Nephron (organoid): ENCODE results near the gene SMIM35.
A peak's percentile ranks its signal among the peaks of the same experiment; 100 is the strongest.

ENCODE experiments used
- H3K27ac Mint-ChIP-seq, 3 experiments: 2 replicates each; pipeline ENCODE4 v1.8.0; 2020; ENCODE audit warnings: mixed read lengths in 3 of 3, mild to moderate bottlenecking in 2 of 3, moderate library complexity in 1 of 3
- H3K27me3 Mint-ChIP-seq: 2 replicates; pipeline ENCODE4 v1.8.0; 2021; ENCODE audit warnings: low read depth, mild to moderate bottlenecking, moderate library complexity, mixed read lengths
- H3K36me3 Mint-ChIP-seq: 2 replicates; pipeline ENCODE4 v1.8.0; 2020; ENCODE audit warnings: low read depth, mixed read lengths
- H3K4me1 Mint-ChIP-seq: 2 replicates; pipeline ENCODE4 v1.8.0; 2020; ENCODE audit warnings: mixed read lengths
- H3K4me3 Mint-ChIP-seq, 3 experiments: 2 replicates each; pipeline ENCODE4 v1.8.0; 2020; ENCODE audit warnings: mild to moderate bottlenecking in 3 of 3, mixed read lengths in 3 of 3, moderate library complexity in 2 of 3
- H3K9me3 Mint-ChIP-seq: 2 replicates; pipeline ENCODE4 v1.8.0; 2020; ENCODE audit warnings: mixed read lengths
- TF ChIP-seq, protein P1 (sequence below), 3 experiments: fragments of 200-600 bp; sonication (generic); IDR thresholded peaks; one replicate each; pipeline ENCODE4 v1.5.0; 2021; ENCODE audit warnings: antibody characterized with exemption in 3 of 3; ENCODE audit not compliant: unreplicated experiment in 3 of 3

The SMIM35 gene

DNA sequence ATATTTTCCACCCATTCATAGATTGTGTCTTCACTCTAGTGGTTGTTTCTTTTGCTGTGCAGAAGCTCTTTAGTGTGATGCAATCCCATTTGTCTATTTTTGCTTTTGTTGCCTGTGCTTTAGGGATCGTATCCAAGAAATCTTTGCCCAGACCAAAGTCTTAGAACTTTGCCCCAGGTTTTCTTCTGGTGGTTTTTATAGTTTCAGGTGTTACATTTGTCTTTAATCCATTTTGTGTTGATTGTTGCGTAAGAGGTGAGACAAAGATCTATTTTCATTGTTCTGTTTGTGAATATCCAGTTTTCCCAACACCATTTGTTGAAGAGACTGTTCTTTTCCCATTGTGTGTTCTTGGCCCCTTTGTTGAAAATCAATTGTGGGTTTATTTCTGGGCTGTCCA is 94.1 kb downstream of the SMIM35 start:
- Mint-ChIP-seq H3K4me3 (no peak overlapping the region), H3K27ac (no peak overlapping the region), H3K9me3 (no peaks in the 10 kb centered on the region), H3K27me3 (peaks cover 24% of the 10 kb centered on the region), H3K4me1 (no peaks in the 10 kb centered on the region), H3K36me3 (no peaks in the 10 kb centered on the region)
- TF ChIP-seq, protein P1, sequence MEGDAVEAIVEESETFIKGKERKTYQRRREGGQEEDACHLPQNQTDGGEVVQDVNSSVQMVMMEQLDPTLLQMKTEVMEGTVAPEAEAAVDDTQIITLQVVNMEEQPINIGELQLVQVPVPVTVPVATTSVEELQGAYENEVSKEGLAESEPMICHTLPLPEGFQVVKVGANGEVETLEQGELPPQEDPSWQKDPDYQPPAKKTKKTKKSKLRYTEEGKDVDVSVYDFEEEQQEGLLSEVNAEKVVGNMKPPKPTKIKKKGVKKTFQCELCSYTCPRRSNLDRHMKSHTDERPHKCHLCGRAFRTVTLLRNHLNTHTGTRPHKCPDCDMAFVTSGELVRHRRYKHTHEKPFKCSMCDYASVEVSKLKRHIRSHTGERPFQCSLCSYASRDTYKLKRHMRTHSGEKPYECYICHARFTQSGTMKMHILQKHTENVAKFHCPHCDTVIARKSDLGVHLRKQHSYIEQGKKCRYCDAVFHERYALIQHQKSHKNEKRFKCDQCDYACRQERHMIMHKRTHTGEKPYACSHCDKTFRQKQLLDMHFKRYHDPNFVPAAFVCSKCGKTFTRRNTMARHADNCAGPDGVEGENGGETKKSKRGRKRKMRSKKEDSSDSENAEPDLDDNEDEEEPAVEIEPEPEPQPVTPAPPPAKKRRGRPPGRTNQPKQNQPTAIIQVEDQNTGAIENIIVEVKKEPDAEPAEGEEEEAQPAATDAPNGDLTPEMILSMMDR (IDR thresholded peaks at IDR 0.05; ENCODE audit: unreplicated experiment in 3 of 3): no peak

DNA sequence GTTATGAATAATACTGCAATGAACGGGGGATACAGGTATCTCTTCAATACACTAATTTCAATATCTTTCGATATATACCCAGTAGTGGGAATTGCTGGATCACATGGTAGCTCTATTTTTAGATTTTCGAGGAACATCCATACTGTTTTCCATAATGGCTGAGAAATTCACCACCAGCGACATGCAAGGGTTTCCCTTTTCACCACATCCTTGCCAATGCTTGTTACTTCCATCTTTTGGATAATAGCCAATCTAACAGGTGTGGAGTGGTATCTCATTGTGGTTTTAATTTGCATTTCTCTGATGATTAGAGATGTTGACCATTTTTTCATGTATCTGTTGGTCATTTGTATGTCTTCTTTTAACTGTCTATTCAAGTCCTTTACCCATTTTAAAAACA is 94.6 kb downstream of the SMIM35 start:
- Mint-ChIP-seq H3K36me3 (no peaks in the 10 kb centered on the region), H3K4me3 (no peak overlapping the region), H3K4me1 (peaks cover 3% of the 10 kb centered on the region), H3K27me3 (peaks cover 29% of the 10 kb centered on the region), H3K27ac (no peak overlapping the region), H3K9me3 (no peaks in the 10 kb centered on the region)
- TF ChIP-seq, protein P1 (IDR thresholded peaks at IDR 0.05; ENCODE audit: unreplicated experiment in 3 of 3): no peak

DNA sequence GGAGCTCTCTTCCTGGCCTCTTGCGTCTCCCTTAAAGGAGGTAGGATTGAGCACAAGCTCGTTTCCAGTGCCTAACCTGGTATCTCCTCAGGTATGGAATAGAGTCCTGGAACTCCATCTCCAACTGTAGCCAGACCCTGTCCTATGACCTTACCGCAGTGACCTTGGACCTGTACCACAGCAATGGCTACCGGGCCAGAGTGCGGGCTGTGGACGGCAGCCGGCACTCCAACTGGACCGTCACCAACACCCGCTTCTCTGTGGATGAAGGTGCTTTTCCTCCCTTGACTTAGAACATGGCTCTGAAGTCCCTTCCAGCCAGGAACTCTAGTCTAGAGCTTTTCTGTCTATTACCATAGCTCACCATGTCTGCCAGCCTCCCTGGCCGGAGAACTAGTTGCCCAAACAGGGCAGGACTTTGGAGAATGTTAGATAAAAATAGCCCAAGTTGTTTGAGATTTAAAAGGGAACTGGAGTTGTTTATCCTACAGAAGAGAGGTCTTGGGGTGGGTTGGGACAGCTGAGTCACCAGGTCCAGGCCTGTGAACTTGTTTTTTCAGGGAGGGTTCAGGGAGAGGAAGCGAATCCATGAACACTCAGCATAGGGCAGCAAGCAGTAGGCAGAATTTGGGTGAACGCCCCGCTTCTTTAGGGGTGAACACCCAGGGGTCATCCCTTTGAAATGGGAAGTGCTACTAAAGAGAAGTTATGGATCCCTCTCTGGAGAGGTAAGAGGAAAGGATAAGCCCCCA is 97.2 kb downstream of the SMIM35 start:
- Mint-ChIP-seq H3K4me3 (no peak overlapping the region), H3K36me3 (no peaks in the 10 kb centered on the region), H3K27ac (no peak overlapping the region), H3K4me1 (peaks cover 18% of the 10 kb centered on the region), H3K27me3 (peaks cover 42% of the 10 kb centered on the region), H3K9me3 (no peaks in the 10 kb centered on the region)
- TF ChIP-seq, protein P1 (IDR thresholded peaks at IDR 0.05; ENCODE audit: unreplicated experiment in 3 of 3): no peak

DNA sequence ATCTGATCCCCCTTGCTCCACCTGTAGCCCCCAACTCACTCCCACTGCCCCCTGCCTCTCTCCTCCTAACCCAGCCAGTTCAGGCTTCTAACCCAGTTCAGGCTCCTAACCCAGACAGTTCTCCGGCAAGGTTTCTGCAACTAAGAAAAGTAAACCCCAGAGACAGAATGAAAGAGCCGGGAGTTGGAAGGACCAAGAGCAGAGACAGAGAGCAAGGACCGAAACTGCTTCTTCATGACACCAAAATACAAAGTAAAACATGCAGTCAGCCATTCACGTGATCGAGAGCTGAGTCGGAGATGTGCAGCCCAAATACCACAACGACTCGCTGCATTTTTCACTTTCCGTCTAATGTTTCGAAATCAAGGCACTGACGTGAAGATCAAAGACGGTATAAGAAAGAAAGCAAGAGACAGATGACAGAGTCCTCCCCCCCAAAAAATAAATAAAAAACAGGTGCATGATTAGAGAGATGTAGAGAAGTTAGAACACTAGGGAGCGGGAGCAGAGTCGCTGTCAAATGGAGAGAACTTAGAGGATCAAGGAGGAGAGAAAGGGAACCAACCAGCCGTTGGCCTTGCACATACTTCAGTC is 99.7 kb downstream of the SMIM35 start:
- Mint-ChIP-seq H3K9me3 (no peaks in the 10 kb centered on the region), H3K27me3 (peaks cover 63% of the 10 kb centered on the region), H3K27ac (no peak overlapping the region), H3K36me3 (no peaks in the 10 kb centered on the region), H3K4me3 (peak overlapping the region; percentile 69 to 79 (median 76)), H3K4me1 (peaks cover 19% of the 10 kb centered on the region)
- TF ChIP-seq, protein P1 (IDR thresholded peaks at IDR 0.05; ENCODE audit: unreplicated experiment in 3 of 3): no peak

DNA sequence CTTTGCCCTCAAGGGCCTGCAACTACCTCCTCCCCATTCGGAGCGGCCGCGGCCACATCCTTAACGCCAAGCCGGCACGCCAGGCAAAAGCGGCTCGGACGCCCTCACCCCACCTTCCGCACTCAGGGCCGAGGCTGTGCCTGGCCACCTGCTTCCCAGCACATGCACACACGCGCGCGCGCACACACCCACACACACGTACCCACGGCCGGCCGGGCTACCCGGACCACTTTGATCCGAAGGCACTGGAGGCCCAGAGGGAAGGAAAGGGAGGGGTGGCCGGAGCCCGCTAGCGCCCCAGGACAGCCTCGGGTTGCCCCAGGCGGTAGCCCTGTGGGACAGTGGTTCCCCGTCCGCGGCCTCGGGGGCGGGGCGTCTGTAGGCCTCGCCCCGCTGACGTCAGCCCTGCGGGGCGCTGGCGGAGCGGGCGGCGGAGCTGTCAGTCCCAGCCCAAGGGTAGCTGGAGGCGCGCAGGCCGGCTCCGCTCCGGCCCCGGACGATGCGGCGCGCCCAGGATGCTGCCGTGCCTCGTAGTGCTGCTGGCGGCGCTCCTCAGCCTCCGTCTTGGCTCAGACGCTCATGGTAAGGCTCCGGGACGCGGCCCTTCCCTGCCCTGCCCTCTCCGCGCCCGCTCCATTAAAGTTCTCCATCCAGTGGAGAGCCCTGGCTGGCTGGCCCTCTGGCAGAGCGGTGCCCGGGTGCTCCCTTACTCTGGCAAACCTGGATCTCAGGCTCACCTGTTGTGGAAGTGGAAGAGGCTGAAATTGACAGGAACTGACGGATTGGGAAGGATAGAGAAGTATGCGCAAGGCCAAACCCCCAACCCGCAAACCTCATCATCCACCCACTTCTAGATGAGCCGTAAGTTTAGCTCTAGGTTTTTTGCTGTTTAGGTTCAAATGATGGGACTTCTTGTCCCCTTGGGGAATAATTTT is 100.5 kb downstream of the SMIM35 start, which contains the start of gene IL10RA:
Gene IL10RA (plus strand): TSS at position 442 of the 935 bp plus-strand sequence. CDS start 74 bp downstream, at position 516.
- TF ChIP-seq, protein P1 (IDR thresholded peaks at IDR 0.05; ENCODE audit: unreplicated experiment in 3 of 3): no peak
- Mint-ChIP-seq H3K4me1 (peaks cover 19% of the 10 kb centered on the region), H3K9me3 (no peaks in the 10 kb centered on the region), H3K27ac (no peak within 1 kb of the TSS), H3K4me3 (peak within 1 kb of the TSS; percentile 79 to 84 (median 83)), H3K36me3 (no peaks in the 10 kb centered on the region), H3K27me3 (peaks cover 67% of the 10 kb centered on the region)
